DND-41 (cell line): ENCODE measurements around the gene LRRC23.

Experiments
- ATAC-seq: fragments of 200-7000 bp; cut with Tn5 transposase; 3 replicates; pipeline ENCODE4 v1.9.1; 2021; ENCODE audit warnings: low read depth; ENCODE audit not compliant: insufficient read depth
- DNase-seq: peaks from one replicate; pipeline ENCODE4 v3.0.0-alpha.2; 2020
- H2AFZ ChIP-seq: 2 replicates; pipeline ENCODE4 v1.6.0; 2012; ENCODE audit warnings: low read depth, low read length
- H3K27ac ChIP-seq: 2 replicates; pipeline ENCODE4 v1.5.1; 2012; ENCODE audit warnings: low read length, inconsistent platforms
- H3K27me3 ChIP-seq: fragments of 200-600 bp; sonication (generic); 2 replicates; pipeline ENCODE4 v1.6.0; 2012; ENCODE audit warnings: low read length, mild to moderate bottlenecking, inconsistent platforms; ENCODE audit not compliant: insufficient read depth, poor library complexity
- H3K36me3 ChIP-seq: 2 replicates; pipeline ENCODE4 v1.5.1; 2012; ENCODE audit warnings: low read length, inconsistent platforms; ENCODE audit not compliant: insufficient read depth
- H3K4me1 ChIP-seq: 2 replicates; pipeline ENCODE4 v1.5.1; 2012; ENCODE audit warnings: mild to moderate bottlenecking, low read length; ENCODE audit not compliant: insufficient read depth
- H3K4me2 ChIP-seq: 2 replicates; pipeline ENCODE4 v1.6.0; 2012; ENCODE audit warnings: mild to moderate bottlenecking, moderate library complexity, low read length, inconsistent platforms; ENCODE audit not compliant: insufficient read depth
- H3K4me3 ChIP-seq, 2 experiments: fragments of 200-600 bp in 1 of 2; shearing (Covaris generic) in 1 of 2; 2 replicates each; pipeline ENCODE4 v1.5.1; 2012 to 2016; ENCODE audit warnings: inconsistent platforms in 2 of 2, low read length in 2 of 2, mild to moderate bottlenecking in 2 of 2, low read depth in 1 of 2, moderate library complexity in 1 of 2
- H3K79me2 ChIP-seq: 2 replicates; pipeline ENCODE4 v1.6.0; 2012; ENCODE audit warnings: low read length, inconsistent platforms; ENCODE audit not compliant: insufficient read depth
- H3K9ac ChIP-seq: 2 replicates; pipeline ENCODE4 v1.6.0; 2012; ENCODE audit warnings: low read depth, mild to moderate bottlenecking, inconsistent platforms, low read length, moderate library complexity
- H3K9me3 ChIP-seq: 2 replicates; pipeline ENCODE4 v1.5.1; 2012; ENCODE audit warnings: low read length, moderate library complexity, mild to moderate bottlenecking, inconsistent platforms; ENCODE audit not compliant: insufficient read depth, severe bottlenecking
- H4K20me1 ChIP-seq: 2 replicates; pipeline ENCODE4 v1.6.0; 2012; ENCODE audit warnings: low read length; ENCODE audit not compliant: insufficient read depth
- EZH2 ChIP-seq: IDR thresholded peaks from 3 replicates; pipeline ENCODE4 v1.6.1; 2012; ENCODE audit warnings: borderline replicate concordance, low read depth, mild to moderate bottlenecking, moderate library complexity, low read length, inconsistent platforms; ENCODE audit not compliant: severe bottlenecking
- TF ChIP-seq, protein P1 (sequence below): IDR thresholded peaks from 2 replicates; pipeline ENCODE4 v1.5.1; 2012; ENCODE audit warnings: borderline replicate concordance, low read length, moderate library complexity, mild to moderate bottlenecking; ENCODE audit not compliant: poor library complexity, severe bottlenecking; ENCODE audit errors: extremely low read depth

The LRRC23 gene

DNA sequence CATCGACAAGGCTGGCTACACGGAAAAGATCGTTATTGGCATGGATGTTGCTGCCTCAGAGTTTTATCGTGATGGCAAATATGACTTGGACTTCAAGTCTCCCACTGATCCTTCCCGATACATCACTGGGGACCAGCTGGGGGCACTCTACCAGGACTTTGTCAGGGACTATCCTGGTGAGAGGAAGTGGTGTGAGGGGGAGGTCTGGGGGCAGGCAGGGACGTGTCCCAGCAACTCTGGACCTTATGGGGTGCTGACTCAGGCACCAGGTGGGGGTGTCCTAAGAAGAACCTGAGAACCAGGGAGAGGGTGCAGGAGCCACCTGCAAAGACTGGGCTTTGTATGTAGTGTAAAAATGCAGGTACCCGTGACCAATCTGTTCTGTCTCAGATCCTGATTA lies 15.0 kb downstream of the LRRC23 start:
- ATAC-seq (no peak), DNase-seq (no peak)
- no peak overlapping the region for H3K9ac ChIP-seq
- peaks cover 74% of the 10 kb centered on the region for H3K36me3 ChIP-seq
- H4K20me1 ChIP-seq = peaks cover 10% of the 10 kb centered on the region
- no peak for TF ChIP-seq EZH2
- H3K27me3 ChIP-seq = no peaks in the 10 kb centered on the region
- no peak overlapping the region for H3K4me2 ChIP-seq
- peaks cover 35% of the 10 kb centered on the region for H3K4me1 ChIP-seq
- peaks cover 24% of the 10 kb centered on the region for H3K79me2 ChIP-seq
- no peak overlapping the region for H3K4me3 ChIP-seq
- H3K9me3 ChIP-seq = no peaks in the 10 kb centered on the region
- H3K27ac ChIP-seq = no peak overlapping the region
- H2AFZ ChIP-seq = no peak overlapping the region

DNA sequence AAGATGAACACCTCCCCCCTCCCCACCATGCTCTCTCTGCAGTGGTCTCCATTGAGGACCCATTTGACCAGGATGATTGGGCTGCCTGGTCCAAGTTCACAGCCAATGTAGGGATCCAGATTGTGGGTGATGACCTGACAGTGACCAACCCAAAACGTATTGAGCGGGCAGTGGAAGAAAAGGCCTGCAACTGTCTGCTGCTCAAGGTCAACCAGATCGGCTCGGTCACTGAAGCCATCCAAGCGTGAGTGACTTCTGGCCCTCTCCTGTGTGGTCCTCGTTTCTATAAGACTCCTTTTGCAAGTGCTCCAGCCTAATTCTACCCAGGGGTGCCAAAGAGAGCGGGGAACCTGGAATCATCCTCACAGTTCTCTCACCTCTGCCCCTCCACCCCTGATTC lies 16.9 kb downstream of the LRRC23 start:
- Histone ChIP-seq H3K9me3 (no peaks in the 10 kb centered on the region), H3K9ac (no peak overlapping the region), H3K79me2 (peaks cover 4% of the 10 kb centered on the region; the same call in 1 of the 2 replicates), H2AFZ (no peak overlapping the region), H3K4me1 (peaks cover 36% of the 10 kb centered on the region), H3K4me2 (no peak overlapping the region), H3K36me3 (peaks cover 64% of the 10 kb centered on the region), H3K27me3 (no peaks in the 10 kb centered on the region), H3K4me3 (no peak overlapping the region), H3K27ac (no peak overlapping the region), H4K20me1 (peaks cover 3% of the 10 kb centered on the region; the same call in 1 of the 2 replicates)
- DNase-seq (no peak), ATAC-seq (no peak)
- TF ChIP-seq EZH2 = no peak
- TF ChIP-seq, protein P1, sequence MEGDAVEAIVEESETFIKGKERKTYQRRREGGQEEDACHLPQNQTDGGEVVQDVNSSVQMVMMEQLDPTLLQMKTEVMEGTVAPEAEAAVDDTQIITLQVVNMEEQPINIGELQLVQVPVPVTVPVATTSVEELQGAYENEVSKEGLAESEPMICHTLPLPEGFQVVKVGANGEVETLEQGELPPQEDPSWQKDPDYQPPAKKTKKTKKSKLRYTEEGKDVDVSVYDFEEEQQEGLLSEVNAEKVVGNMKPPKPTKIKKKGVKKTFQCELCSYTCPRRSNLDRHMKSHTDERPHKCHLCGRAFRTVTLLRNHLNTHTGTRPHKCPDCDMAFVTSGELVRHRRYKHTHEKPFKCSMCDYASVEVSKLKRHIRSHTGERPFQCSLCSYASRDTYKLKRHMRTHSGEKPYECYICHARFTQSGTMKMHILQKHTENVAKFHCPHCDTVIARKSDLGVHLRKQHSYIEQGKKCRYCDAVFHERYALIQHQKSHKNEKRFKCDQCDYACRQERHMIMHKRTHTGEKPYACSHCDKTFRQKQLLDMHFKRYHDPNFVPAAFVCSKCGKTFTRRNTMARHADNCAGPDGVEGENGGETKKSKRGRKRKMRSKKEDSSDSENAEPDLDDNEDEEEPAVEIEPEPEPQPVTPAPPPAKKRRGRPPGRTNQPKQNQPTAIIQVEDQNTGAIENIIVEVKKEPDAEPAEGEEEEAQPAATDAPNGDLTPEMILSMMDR = no peak

DNA sequence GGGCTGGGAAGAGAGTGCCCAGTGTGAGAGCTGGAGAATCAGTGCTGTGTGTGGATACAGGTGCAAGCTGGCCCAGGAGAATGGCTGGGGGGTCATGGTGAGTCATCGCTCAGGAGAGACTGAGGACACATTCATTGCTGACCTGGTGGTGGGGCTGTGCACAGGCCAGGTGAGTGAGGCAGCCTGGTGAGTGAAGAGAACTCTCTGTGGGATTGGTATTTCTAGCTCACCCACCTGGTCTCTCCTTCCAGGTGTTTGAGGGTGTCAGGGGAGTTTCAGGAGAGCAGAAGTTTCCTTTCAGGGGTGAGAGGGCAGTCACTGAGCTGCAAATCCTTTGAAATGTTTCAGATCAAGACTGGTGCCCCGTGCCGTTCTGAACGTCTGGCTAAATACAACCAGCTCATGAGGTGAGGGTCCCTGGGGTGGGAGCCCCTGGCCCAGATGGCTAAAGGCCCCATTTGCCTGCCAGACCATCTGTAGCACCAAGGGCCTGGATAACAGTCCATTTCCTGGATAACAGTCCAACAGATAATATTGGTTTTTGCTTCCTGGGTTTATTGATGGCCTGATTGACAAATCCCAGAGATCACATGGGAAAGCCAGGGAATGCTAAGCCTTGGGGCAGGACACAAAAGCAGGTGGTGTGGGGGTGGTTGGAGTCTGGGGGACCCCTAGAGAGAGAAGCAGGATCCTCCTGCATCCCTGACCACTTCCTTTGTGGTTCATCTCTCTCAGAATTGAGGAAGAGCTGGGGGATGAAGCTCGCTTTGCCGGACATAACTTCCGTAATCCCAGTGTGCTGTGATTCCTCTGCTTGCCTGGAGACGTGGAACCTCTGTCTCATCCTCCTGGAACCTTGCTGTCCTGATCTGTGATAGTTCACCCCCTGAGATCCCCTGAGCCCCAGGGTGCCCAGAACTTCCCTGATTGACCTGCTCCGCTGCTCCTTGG lies 17.6 kb downstream of the LRRC23 start:
- no peak overlapping the region for H3K9ac ChIP-seq
- H3K9me3 ChIP-seq = no peaks in the 10 kb centered on the region
- H3K4me3 ChIP-seq = no peak overlapping the region
- H2AFZ ChIP-seq = no peak overlapping the region
- peaks cover 36% of the 10 kb centered on the region for H3K4me1 ChIP-seq
- peaks cover 4% of the 10 kb centered on the region for H3K79me2 ChIP-seq
- TF ChIP-seq, protein P1 = no peak
- TF ChIP-seq EZH2 = no peak
- no peaks in the 10 kb centered on the region for H3K27me3 ChIP-seq
- ATAC-seq (no peak), DNase-seq (no peak)
- no peaks in the 10 kb centered on the region for H4K20me1 ChIP-seq
- H3K27ac ChIP-seq = no peak overlapping the region
- H3K36me3 ChIP-seq = peaks cover 56% of the 10 kb centered on the region
- no peak overlapping the region for H3K4me2 ChIP-seq

DNA sequence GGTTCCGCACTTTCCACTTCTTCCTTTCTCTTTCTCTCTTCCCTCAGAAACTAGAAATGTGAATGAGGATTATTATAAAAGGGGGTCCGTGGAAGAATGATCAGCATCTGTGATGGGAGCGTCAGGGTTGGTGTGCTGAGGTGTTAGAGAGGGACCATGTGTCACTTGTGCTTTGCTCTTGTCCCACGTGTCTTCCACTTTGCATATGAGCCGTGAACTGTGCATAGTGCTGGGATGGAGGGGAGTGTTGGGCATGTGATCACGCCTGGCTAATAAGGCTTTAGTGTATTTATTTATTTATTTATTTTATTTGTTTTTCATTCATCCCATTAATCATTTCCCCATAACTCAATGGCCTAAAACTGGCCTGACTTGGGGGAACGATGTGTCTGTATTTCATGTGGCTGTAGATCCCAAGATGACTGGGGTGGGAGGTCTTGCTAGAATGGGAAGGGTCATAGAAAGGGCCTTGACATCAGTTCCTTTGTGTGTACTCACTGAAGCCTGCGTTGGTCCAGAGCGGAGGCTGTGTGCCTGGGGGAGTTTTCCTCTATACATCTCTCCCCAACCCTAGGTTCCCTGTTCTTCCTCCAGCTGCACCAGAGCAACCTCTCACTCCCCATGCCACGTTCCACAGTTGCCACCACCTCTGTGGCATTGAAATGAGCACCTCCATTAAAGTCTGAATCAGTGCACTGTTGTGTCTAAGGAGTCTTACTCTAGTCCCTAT lies 18.5 kb downstream of the LRRC23 start:
- Histone ChIP-seq H3K27me3 (no peaks in the 10 kb centered on the region), H2AFZ (no peak overlapping the region), H3K9ac (no peak overlapping the region), H3K4me1 (peaks cover 38% of the 10 kb centered on the region), H3K4me3 (no peak overlapping the region), H3K79me2 (peaks cover 11% of the 10 kb centered on the region), H3K4me2 (no peak overlapping the region), H3K9me3 (no peaks in the 10 kb centered on the region), H3K27ac (no peak overlapping the region), H3K36me3 (peaks cover 49% of the 10 kb centered on the region), H4K20me1 (no peaks in the 10 kb centered on the region)
- TF ChIP-seq, protein P1 = no peak
- TF ChIP-seq EZH2 = no peak
- no peak for ATAC-seq
- DNase-seq = no peak
